MG63 (cell line): ENCODE measurements around the gene ZNF385C. TPM values are rescaled to one million over a fixed set of nuclear protein-coding genes. Genes with fewer than 3 reads are reported as not detected.
A peak's percentile ranks its signal among the peaks of the same experiment; 100 is the strongest.
"Not testable (repeated sequence)": the region's sequence is repeated elsewhere in the genome, so short reads cannot be mapped to it uniquely, and the experiment has no call there.

Source experiments
- DNase-seq: peaks from one replicate; pipeline ENCODE4 v3.0.0-alpha.2; 2020
- H3K27me3 ChIP-seq: fragments of 250-450 bp; sonication (Bioruptor Pico); 2 replicates; pipeline ENCODE4 v1.5.1; 2020; ENCODE audit warnings: mild to moderate bottlenecking, moderate library complexity
- H3K36me3 ChIP-seq: fragments of 250-450 bp; sonication (Bioruptor Pico); 2 replicates; pipeline ENCODE4 v1.5.1; 2020; ENCODE audit warnings: mild to moderate bottlenecking, moderate library complexity
- H3K4me3 ChIP-seq: fragments of 250-450 bp; sonication (Bioruptor Pico); 2 replicates; pipeline ENCODE4 v1.5.1; 2020; ENCODE audit warnings: mild to moderate bottlenecking, moderate library complexity
- H3K9me3 ChIP-seq: fragments of 250-450 bp; sonication (Bioruptor Pico); 2 replicates; pipeline ENCODE4 v1.5.1; 2020; ENCODE audit warnings: mild to moderate bottlenecking, moderate library complexity
- total RNA-seq: library from RNA; depleted of rRNA; stranded (reverse); fragments of >200 nt; shearing (Covaris generic); gene quantifications from 2 replicates; pipeline ENCODE4 v1.2.3, GENCODE V29; 2014; ENCODE audit warnings: low replicate concordance; rRNA removed

The ZNF385C gene, protein sequence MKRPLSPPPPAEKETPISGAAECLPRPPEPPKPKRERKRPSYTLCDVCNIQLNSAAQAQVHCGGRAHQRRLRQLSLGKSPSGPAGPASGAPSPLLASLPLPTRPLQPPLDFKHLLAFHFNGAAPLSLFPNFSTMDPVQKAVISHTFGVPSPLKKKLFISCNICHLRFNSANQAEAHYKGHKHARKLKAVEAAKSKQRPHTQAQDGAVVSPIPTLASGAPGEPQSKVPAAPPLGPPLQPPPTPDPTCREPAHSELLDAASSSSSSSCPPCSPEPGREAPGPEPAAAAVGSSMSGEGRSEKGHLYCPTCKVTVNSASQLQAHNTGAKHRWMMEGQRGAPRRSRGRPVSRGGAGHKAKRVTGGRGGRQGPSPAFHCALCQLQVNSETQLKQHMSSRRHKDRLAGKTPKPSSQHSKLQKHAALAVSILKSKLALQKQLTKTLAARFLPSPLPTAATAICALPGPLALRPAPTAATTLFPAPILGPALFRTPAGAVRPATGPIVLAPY
- not detected in 2 replicates for total RNA-seq

DNA sequence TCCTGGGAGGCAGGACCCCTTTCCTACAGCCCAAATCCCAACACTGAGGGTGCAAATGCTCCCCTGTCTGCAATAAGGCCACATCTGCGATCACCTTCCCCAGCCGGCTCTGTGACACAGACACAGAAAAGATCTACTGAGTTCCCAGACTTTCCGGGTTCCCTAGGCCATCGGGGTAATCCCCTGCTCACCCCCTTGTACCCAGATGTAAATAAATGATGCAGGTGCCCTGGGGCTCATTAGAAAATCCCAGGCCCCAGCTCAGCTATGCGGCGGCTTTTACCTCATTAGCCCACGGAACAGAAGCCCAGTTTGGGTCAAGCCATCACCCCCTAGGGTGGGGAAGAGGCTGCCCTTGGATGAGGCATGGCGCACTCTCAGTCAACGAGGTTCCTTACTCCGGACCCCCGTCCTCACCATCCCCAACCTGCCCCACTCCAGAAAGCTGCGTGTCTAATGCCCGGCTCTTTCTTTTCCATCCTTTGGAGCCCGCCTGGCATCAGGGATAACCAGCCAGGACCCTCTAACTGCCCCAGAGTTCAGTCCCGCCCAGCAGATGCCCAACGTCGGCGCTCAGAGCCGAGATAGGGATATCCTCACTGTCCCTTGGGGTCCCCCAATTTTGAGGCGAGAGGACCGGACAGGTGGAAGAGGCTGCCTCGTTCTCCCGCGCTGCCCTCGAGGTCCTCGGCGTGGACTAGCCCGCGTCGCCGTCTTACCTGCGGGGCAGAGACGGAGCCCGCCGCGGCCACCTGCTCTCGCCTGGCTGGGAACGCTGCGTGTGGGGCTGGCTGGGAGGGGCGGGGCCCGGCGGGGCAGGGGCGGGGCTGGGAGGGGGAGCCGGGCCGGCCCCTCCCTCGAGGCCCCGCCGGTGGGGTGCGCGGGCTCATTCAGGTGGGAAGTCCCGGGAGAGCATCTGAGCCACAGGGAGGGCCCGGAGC, at the start of gene ZNF385C:
ZNF385C (minus strand) TSS at position 783 of the 941 bp plus-strand sequence. CDS start 35,417 bp downstream, outside the sequence.
- Histone ChIP-seq H3K36me3 (no peaks in the 10 kb centered on the region), H3K27me3 (no peaks in the 10 kb centered on the region), H3K9me3 (no peaks in the 10 kb centered on the region), H3K4me3 (no peak within 1 kb of the TSS)
- no peak for DNase-seq

DNA sequence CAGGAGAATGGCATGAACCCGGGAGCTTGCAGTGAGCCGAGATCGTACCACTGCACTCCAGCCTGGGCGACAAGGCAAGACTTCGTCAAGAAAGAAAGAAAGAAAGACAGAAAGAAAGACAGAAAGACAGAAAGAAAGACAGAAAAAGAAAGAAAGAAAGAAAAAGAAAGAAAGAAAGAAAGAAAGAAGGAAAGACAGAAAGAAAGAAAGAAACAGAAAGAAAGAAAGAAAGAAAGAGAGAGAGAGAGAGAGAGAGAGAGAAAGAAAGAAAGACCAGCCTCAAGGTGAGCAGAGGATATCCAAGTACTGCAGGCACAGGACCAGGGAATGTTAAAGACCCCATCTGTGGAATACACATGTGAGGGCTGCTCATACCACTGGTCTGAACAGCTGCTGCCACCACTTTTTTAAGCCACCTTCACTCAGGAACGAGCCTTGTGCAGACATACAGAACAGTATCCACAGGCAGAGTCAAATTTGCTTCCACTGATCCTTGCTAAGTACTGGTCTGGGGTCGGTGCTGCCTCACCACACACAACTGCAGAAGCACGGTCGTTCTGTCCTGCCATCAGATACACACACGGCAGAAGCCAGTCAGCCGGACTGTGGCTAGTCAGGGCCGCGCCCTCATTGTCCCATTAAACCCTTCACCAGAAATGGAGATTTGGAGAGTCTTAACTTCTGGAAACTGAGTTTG, 48.8 kb upstream of the ZNF385C start:
- H3K9me3 ChIP-seq = no peaks in the 10 kb centered on the region
- no peak for DNase-seq
- H3K36me3 ChIP-seq = peaks cover 69% of the 10 kb centered on the region
- H3K4me3 ChIP-seq = no peak overlapping the region
- no peaks in the 10 kb centered on the region for H3K27me3 ChIP-seq

DNA sequence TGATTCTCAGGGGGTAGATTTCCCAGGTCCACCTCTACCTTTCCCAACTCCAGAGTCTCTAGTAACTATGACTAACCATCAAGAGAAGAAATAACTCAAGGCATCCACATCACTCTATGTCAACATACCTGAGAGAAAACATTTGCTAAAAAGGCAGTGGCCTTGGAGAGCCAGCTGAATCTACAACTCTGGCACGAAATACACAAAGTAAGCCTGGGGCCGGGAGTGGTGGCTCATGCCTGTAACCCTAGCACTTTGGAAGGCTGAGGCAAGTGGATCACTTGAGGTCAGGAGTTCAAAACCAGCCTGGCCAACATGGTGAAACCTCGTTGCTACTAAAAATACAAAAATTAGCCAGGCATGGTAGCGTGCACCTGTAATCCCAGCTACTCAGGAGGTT, 44.9 kb upstream of the ZNF385C start:
- not testable (repeated sequence) for DNase-seq
- peaks cover 53% of the 10 kb centered on the region for H3K36me3 ChIP-seq

DNA sequence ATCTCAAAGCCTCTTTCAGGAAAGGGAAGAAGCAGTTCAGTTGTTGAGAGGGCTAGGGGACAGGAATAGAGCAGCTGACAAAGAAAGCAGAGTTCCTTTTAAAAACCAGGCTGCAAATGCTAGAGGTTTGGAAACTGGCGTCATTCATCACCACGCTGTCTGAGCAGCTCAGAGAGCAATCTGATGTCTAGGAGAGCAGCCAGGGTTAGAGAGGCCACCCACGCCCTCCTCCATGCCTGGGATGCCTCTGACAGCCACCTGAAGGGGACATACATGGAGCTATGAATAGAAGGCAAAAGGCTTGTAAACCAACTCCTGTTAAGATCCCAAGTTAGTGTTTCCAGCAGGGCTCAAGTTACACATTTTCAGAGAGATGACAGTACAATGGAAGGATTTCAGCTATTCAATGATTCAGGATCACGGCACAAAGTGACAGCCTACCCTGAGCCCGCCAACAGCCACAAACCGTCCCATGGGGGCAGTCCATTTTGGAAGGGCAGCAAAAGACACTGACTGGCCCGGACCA, 44.2 kb upstream of the ZNF385C start:
- Histone ChIP-seq H3K9me3 (no peaks in the 10 kb centered on the region), H3K36me3 (peaks cover 52% of the 10 kb centered on the region), H3K27me3 (no peaks in the 10 kb centered on the region), H3K4me3 (no peak overlapping the region)
- DNase-seq = no peak

More for the DNA sequence above, 44.9 kb upstream of the ZNF385C start:
- H3K9me3 ChIP-seq, H3K27me3 ChIP-seq, H3K4me3 ChIP-seq: not testable (repeated sequence)

DNA sequence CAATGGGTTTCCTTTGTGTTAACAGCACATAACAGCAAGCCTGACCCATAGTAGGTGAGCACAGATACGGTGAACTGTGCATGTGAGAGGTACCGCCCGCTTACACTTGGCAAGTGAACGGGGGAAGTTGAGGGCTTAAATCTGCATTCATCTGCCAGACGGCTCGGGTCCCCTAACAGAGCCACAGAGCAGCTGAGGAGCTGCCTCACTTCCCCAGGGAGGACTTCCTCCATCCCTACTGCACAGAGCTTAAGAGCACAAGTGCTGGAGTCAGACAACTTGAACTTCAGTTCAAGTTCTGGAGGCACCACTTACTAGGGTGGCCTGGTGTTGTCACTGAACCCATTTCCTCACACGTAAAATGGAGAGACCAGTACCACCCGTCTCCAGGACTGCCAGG, 43.1 kb upstream of the ZNF385C start:
- Histone ChIP-seq H3K9me3 (no peaks in the 10 kb centered on the region), H3K4me3 (no peak overlapping the region), H3K36me3 (peaks cover 53% of the 10 kb centered on the region), H3K27me3 (no peaks in the 10 kb centered on the region)
- DNase-seq = no peak

DNA sequence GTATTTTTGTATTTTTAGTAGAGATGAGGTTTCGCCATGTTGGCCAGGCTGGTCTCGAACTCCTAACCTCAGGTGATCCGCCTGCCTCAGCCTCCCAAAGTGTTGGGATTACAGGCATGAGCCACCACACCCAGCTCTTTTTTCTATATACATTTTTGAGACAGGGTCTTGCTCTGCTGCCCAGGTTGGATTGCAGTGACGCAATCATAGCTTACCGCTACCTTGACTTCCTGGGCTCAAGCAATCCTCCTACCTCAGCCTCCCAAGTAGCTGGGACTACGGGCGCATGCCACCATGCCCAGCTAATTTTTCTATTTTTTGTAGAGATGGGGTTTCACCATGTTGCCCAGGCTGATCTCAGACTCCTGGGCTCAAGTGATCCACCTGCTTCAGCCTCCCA, 42.4 kb upstream of the ZNF385C start:
- peaks cover 54% of the 10 kb centered on the region for H3K36me3 ChIP-seq
- not testable (repeated sequence) for H3K27me3 ChIP-seq

DNA sequence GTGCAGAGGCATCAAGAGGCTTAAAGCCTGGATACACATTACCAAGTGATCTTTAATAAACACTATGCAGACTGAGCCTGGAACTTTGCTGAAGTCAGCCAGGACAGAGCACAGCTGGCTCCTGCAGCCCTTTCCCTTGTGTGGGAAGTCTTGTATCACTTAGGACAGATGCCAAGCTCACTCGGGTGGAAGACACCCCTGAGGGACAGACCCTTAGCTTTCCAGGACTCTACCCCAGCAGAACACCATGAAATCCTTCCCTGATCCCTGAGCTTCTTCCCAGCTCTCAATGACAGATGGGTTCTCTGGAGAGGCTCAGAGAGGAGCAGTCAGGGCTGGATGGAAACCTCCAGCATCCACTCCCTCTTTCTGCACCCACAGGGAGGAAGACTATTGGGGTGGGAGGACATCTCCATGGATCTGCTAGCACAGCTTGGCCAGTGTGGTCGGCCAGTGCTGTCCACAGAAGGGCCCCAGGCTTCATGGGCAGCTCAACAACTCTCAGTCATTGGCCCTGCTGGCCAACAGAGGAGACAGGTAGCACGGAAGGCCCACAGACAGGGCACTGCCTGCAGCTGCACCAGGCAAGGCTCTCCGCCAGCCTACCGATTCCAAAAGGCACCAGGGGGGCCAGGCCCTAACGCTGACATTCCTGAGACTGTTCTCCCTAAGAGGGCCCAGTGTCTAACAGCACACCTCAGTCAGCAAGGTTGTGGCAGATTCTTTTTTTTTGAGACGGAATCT, 40.6 kb upstream of the ZNF385C start:
- DNase-seq = no peak

More for the DNA sequence above, 42.4 kb upstream of the ZNF385C start:
- DNase-seq, H3K9me3 ChIP-seq, H3K4me3 ChIP-seq: not testable (repeated sequence)

DNA sequence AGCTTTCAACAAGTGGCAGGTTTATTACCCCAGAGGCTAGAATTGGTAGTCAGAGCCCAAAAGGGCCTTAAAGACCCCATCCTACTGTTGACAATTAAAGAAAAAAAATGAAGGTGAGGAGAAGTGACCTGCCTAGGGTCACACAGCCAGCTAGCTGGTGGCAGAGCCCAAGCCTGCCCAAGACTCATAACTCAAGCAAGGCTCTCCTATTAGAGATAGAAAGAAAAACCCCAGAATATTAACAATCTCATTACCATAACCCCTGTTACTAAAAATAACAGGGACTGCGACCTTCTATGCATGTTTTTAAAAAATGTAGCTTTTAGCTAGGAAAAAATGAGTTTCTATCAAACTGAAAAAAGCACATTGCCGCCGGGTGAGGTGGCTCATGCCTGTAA, 38.4 kb upstream of the ZNF385C start:
- no peak overlapping the region for H3K4me3 ChIP-seq

More for the DNA sequence above, 40.6 kb upstream of the ZNF385C start:
- Histone ChIP-seq H3K27me3 (no peaks in the 10 kb centered on the region), H3K36me3 (peaks cover 53% of the 10 kb centered on the region), H3K9me3 (no peaks in the 10 kb centered on the region), H3K4me3 (no peak overlapping the region)

DNA sequence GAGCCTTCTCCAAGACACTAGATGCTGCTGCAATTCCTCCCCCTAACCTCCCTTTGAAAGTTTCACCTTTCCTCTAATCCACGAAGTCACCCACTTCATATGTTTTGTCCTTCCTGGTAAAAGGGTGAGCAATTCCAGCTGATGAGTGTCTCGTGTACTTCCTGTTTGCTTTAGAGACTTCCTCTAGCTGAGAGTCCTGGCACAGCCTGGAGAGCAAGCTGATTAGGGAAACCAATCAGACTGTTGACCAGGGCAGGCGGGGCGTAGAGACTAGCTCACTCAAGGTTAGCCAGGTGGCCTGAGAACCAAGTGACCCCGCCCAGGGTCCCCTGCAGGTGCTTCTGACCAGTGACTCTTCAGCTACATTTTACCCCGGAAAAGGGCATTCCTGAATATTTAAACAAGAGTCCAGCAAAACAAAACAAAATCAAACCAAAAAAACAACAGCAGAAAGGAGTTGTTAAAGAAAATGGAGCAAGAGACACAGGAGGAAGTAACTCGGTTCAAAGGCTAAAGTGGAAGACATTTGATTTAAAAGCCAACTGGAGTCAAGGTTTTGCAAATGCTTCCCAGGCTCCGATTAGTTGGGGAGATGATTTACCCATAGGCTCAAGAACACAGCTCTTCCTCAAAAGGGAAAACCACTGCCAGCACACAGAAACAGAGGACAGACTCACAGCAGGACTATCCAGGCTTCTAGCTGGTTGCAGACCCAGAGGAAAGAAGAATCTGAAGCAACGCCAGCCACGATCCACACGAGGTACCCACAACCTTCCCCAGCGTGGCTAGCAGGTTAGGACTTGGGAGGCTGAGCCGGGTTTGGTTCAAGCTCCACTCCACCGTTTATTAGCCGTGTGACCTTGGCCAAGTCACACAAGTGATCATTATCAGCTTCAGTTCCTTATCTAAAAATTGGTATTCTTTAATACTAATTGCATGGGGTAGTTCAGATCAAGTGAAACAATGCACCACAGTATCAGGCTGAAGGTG, 37.7 kb upstream of the ZNF385C start:
- no peak overlapping the region for H3K4me3 ChIP-seq
- H3K9me3 ChIP-seq = no peaks in the 10 kb centered on the region
- peaks cover 51% of the 10 kb centered on the region for H3K36me3 ChIP-seq
- no peaks in the 10 kb centered on the region for H3K27me3 ChIP-seq
- peak; percentile 40 for DNase-seq

More for the DNA sequence above, 38.4 kb upstream of the ZNF385C start:
- Histone ChIP-seq H3K9me3 (no peaks in the 10 kb centered on the region), H3K36me3 (peaks cover 51% of the 10 kb centered on the region), H3K27me3 (no peaks in the 10 kb centered on the region)
- no peak for DNase-seq

DNA sequence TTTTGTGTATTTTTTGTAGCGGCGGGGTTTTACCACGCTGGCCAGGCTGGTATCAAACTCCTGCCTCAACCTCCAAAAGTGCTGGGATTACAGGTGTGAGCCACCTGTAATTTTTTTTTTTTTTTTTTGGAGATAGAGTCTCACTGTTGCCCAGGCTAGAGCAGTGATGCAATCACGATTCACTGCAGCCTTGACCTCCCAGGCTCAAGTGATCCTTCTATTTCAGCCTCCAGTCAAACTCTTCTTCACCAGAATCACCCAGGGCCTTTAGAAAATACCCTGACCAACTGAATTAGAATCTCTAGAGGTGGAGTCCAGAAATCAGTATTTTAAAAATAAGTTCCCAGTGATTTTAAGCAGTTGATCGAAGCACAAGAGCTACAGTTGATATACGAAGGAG, 36.9 kb upstream of the ZNF385C start:
- Histone ChIP-seq H3K27me3 (no peaks in the 10 kb centered on the region), H3K36me3 (peaks cover 58% of the 10 kb centered on the region), H3K4me3 (no peak overlapping the region), H3K9me3 (no peaks in the 10 kb centered on the region)
- no peak for DNase-seq

DNA sequence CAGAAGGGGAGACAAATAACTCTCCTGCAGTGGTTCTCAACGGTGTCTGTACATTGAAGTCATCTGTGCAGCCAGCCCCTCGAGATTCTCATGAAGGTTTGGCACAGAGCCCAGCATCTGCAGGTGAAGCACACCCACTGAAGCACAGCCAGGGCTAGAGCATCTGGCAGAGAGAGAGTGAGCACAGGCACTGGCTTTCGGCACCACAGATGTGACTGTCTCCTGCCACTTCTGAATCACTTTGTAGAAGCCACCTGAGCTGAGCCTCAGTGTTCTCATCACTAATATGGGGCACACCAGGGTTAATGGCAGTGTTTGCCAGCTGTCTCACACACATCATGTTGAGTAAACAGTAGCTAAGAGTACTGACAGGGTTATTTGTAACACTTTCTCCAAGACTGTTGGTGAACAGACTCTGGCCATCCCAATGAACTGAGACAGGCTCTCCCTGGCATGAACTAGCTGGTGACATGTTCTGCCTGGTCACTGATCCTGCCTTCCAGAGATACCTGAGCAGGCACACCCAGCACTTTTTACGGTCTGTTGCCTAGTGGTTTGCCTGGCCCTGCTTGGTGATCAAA, 35.3 kb upstream of the ZNF385C start:
- Histone ChIP-seq H3K9me3 (no peaks in the 10 kb centered on the region), H3K36me3 (peaks cover 70% of the 10 kb centered on the region), H3K27me3 (no peaks in the 10 kb centered on the region), H3K4me3 (no peak overlapping the region)
- no peak for DNase-seq

DNA sequence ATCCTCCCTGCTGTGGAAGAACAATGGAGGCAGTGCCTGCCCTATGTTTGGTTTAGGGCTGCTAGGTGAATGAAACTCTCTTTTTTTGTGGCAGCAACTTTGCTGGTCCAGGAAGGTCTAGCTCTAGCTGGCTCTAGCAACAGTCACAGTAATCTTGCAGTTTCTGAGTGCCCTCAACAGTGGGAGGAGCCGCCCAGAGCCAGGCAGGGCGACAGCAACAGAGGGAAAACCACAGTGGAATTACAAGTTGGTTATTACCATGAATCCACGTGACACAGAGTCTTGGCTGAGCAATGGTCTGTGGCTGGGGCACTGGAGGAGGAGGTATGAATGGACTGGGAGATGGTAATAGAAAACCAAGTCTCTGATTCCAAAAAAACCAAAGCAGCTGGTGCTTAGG, 34.7 kb upstream of the ZNF385C start:
- H3K36me3 ChIP-seq = peaks cover 73% of the 10 kb centered on the region
- H3K27me3 ChIP-seq = no peaks in the 10 kb centered on the region
- H3K9me3 ChIP-seq = no peaks in the 10 kb centered on the region
- peak; percentile 65 for DNase-seq
- no peak overlapping the region for H3K4me3 ChIP-seq

DNA sequence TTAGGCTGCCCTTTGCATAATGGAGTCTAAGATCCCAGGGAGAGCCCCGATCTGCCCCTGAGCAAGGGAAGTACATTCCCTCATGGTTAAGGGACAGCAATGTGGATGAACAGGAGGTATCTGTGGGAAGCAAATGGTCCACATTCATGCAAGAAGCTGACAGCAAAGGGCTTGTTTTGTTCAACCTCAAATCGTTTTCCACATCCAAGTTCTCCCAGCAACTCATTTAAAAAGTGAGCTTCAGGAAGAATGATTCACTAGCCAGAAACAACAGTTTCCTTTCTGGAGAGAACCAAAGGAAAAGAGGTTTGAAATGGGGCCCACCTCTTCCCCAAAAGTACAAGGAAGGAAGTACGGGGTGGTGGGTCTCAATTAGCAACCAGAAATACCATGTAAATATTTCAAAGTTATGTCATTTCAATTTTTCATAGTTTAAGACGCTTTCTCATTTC, 33.7 kb upstream of the ZNF385C start:
- Histone ChIP-seq H3K36me3 (peaks cover 77% of the 10 kb centered on the region), H3K4me3 (no peak overlapping the region), H3K27me3 (no peaks in the 10 kb centered on the region), H3K9me3 (no peaks in the 10 kb centered on the region)
- DNase-seq = no peak

DNA sequence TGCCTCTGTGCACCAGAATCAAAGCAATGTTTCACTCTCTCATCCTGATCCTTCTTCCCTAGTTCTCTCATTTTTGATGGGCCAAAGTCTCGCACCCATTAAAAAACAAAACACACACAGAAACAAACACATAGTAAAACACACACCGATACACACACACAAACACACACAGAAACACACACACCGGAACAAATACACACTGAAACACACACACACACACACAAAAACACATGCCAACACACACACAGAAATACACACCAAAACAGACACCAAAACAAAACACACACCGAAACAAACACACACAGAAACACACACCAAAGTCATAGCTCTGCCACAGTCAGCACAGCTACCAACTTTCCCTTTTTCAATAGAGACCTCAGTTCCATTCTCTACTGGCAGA, 33.0 kb upstream of the ZNF385C start:
- Histone ChIP-seq H3K36me3 (peaks cover 74% of the 10 kb centered on the region), H3K9me3 (no peaks in the 10 kb centered on the region), H3K4me3 (no peak overlapping the region), H3K27me3 (no peaks in the 10 kb centered on the region)
- DNase-seq = no peak
